ENCODE results near the gene TLR7. TPM values are rescaled to one million over a fixed set of nuclear protein-coding genes. Genes with fewer than 3 reads are reported as not detected.

TLR7 gene
- total RNA-seq, 1 experiment from 2014 or later, result not detected

- no peak for DNase-seq (ENCODE audit: low spot score)
These were observed 24.3 kb downstream of the TLR7 start for GRCh38 chrX:12891171-12891570.

- DNase-seq (ENCODE audit: low spot score), result no peak
These were observed 25.1 kb downstream of the TLR7 start for GRCh38 chrX:12891915-12892506.

GRCh38 chrX:12892716-12893115, 25.8 kb downstream of the TLR7 start:
- DNase-seq (ENCODE audit: low spot score), result no peak

GRCh38 chrX:12894074-12895030, 27.5 kb downstream of the TLR7 start:
- DNase-seq (ENCODE audit: low spot score), result peak; percentile 47

GRCh38 chrX:12895866-12896265, 29.0 kb downstream of the TLR7 start:
- DNase-seq (ENCODE audit: low spot score), result no peak

GRCh38 chrX:12896935-12897334, 30.1 kb downstream of the TLR7 start:
- DNase-seq (ENCODE audit: low spot score), result no peak

- DNase-seq (ENCODE audit: low spot score), result no peak
These were observed 31.2 kb downstream of the TLR7 start for GRCh38 chrX:12898073-12898472.

- DNase-seq (ENCODE audit: low spot score), result no peak
These were observed 32.6 kb downstream of the TLR7 start for GRCh38 chrX:12899506-12899905.

- peak; percentile 66 for DNase-seq (ENCODE audit: low spot score)
These were observed 34.6 kb downstream of the TLR7 start for GRCh38 chrX:12901486-12901885.

- no peak for DNase-seq (ENCODE audit: low spot score)
These were observed 36.8 kb downstream of the TLR7 start for GRCh38 chrX:12903646-12904045.

- DNase-seq (ENCODE audit: low spot score), result no peak
These were observed 39.3 kb downstream of the TLR7 start, which contains the start of gene TLR8 for GRCh38 chrX:12906046-12906761. Gene TLR8 (plus strand): TSS chrX:12906620. CDS start chrX:12906707, 87 bp downstream.

GRCh38 chrX:12910423-12911121, 43.7 kb downstream of the TLR7 start:
- no peak for DNase-seq (ENCODE audit: low spot score)

- no peak for DNase-seq (ENCODE audit: low spot score)
These were observed 44.2 kb downstream of the TLR7 start for GRCh38 chrX:12911122-12911470.

- no peak for DNase-seq (ENCODE audit: low spot score)
These were observed 46.1 kb downstream of the TLR7 start for GRCh38 chrX:12912791-12913482.

- DNase-seq (ENCODE audit: low spot score), result no peak
These were observed 50.9 kb downstream of the TLR7 start for GRCh38 chrX:12917753-12918152.

- no peak for DNase-seq (ENCODE audit: low spot score)
These were observed 52.2 kb downstream of the TLR7 start for GRCh38 chrX:12919051-12919450.

- DNase-seq (ENCODE audit: low spot score), result no peak
These were observed 52.7 kb downstream of the TLR7 start for GRCh38 chrX:12919620-12920019.

GRCh38 chrX:12920990-12921389, 54.1 kb downstream of the TLR7 start:
- no peak for DNase-seq (ENCODE audit: low spot score)

- DNase-seq (ENCODE audit: low spot score), result no peak
These were observed 55.2 kb downstream of the TLR7 start for GRCh38 chrX:12921886-12922598.

GRCh38 chrX:12922599-12922919, 55.7 kb downstream of the TLR7 start:
- DNase-seq (ENCODE audit: low spot score), result no peak

- DNase-seq (ENCODE audit: low spot score), result no peak
These were observed 62.8 kb downstream of the TLR7 start for GRCh38 chrX:12929701-12930100.
